ENCODE measurements around the gene HPS5. TPM values are rescaled to one million over a fixed set of nuclear protein-coding genes. Genes with fewer than 3 reads are reported as not detected.

The HPS5 gene
- total and polyA plus RNA-seq, 2 donors (not counting 3 experiments of a cell fraction or from before 2014, with no cell fraction given): 4.7 to 14.1 TPM

- CTCF ChIA-PET: no interaction called here
- Histone ChIP-seq H3K36me3 (ENCODE audit: control insufficient read depth in 2 of 2, extremely low read depth in 1 of 2, insufficient read depth in 2 of 2, low read length in 2 of 2) (peaks cover 0 to 7% of the 10 kb centered on the region in 2 experiments), H3K9me1 (replicated peaks; ENCODE audit: control insufficient read depth, extremely low read depth, insufficient read depth, low read length) (no peaks in the 10 kb centered on the region), H3K4me1 (ENCODE audit: control insufficient read depth, extremely low read depth, insufficient read depth, low read length) (no peaks in the 10 kb centered on the region), H2AFZ (ENCODE audit: low read depth, low read length) (no peak overlapping the region), H3K27ac (ENCODE audit: insufficient read depth, low read depth, low read length) (no peak overlapping the region), H4K20me1 (replicated peaks; ENCODE audit: control insufficient read depth, extremely low read depth, insufficient read depth, low read length) (no peaks in the 10 kb centered on the region), H3K27me3 (ENCODE audit: control insufficient read depth in 2 of 2, insufficient read depth in 2 of 2, low read length in 2 of 2) (no peaks in the 10 kb centered on the region), H3K9ac (replicated peaks; ENCODE audit: extremely low read depth, insufficient read depth, low read length) (no peak overlapping the region), H3K9me3 (replicated peaks; ENCODE audit: control insufficient read depth, insufficient read depth, low read length) (no peaks in the 10 kb centered on the region), H3K79me2 (ENCODE audit: control insufficient read depth, insufficient read depth, low read length) (peaks cover 2% of the 10 kb centered on the region), H3K4me3 (replicated peaks in 1 of 3; ENCODE audit: insufficient read depth in 1 of 3, low read depth in 1 of 3, low read length in 3 of 3) (no peak overlapping the region), H3K4me2 (ENCODE audit: insufficient read depth, low read length) (no peak overlapping the region)
- intact Hi-C loops (cut with micrococcal nuclease): no loop called here
- BruUV-seq (replicated peaks): no TSS peak
- FAIRE-seq (no peak), DNase-seq (ENCODE audit: low read depth, low spot score) (no peak)
- dilution Hi-C loops (cut with MboI; ENCODE audit: extremely low pct_ligation_motif_present, low sequenced_read_pairs): no loop called here
- TF ChIP-seq POLR2AphosphoS5 (IDR thresholded peaks at IDR 0.05; ENCODE audit: insufficient read depth, low read depth, low read length) (no peak), FOS (IDR thresholded peaks at IDR 0.05; ENCODE audit: borderline replicate concordance, insufficient read depth, low read length) (no peak), CTCF (IDR thresholded peaks at IDR 0.05; ENCODE audit: extremely low read depth in 1 of 2, insufficient read depth in 1 of 2, low read depth in 1 of 2, low read length in 2 of 2) (no peak), GATA2 (IDR thresholded peaks at IDR 0.05; ENCODE audit: insufficient read depth, insufficient read length, low read depth, low read length) (no peak), JUN (IDR thresholded peaks at IDR 0.05; ENCODE audit: borderline replicate concordance, insufficient read depth, insufficient read length, low read depth) (no peak), MYC (IDR thresholded peaks at IDR 0.05; ENCODE audit: low read depth, low read length) (no peak), EZH2 (IDR thresholded peaks at IDR 0.05; ENCODE audit: borderline replicate concordance, low read depth, low read length, severe bottlenecking) (no peak), POLR2A (IDR thresholded peaks at IDR 0.05; ENCODE audit: low read depth, low read length) (no peak)
- TF ChIP-seq, protein P1, sequence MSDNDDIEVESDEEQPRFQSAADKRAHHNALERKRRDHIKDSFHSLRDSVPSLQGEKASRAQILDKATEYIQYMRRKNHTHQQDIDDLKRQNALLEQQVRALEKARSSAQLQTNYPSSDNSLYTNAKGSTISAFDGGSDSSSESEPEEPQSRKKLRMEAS (IDR thresholded peaks at IDR 0.05; ENCODE audit: insufficient read depth, insufficient read length): no peak
- POLR2A ChIA-PET: no interaction called here
Measured at GRCh38 chr11:18309691-18310090, 12.2 kb downstream of the HPS5 start.

All from endothelial cell of umbilical vein (primary cell).